Mesenchymal stem cell (in vitro differentiated cells and primary cell): ENCODE data around the gene PRSS16.

Source experiments
- DNase-seq: peaks from one replicate; pipeline ENCODE4 v3.0.0-alpha.2; 2013
- H2AFZ ChIP-seq: one replicate; pipeline ENCODE4 v1.6.1; 2013; ENCODE audit warnings: low read depth, mild to moderate bottlenecking, control low read depth, inconsistent platforms, low read length, moderate library complexity
- H2AK5ac ChIP-seq: 2 replicates; pipeline ENCODE4 v1.6.1; 2013; ENCODE audit warnings: low read length, moderate library complexity, mild to moderate bottlenecking, inconsistent platforms; ENCODE audit not compliant: severe bottlenecking
- H2BK120ac ChIP-seq: one replicate; pipeline ENCODE4 v1.6.1; 2013; ENCODE audit warnings: low read depth, mild to moderate bottlenecking, inconsistent platforms, low read length, moderate library complexity
- H2BK12ac ChIP-seq, 2 experiments: one replicate each; pipeline ENCODE4 v1.6.1; 2013; ENCODE audit warnings: inconsistent platforms in 2 of 2, low read length in 2 of 2, mild to moderate bottlenecking in 2 of 2, moderate library complexity in 2 of 2, control low read depth in 1 of 2
- H2BK15ac ChIP-seq: one replicate; pipeline ENCODE4 v1.6.1; 2013; ENCODE audit warnings: mild to moderate bottlenecking, low read depth, inconsistent platforms; ENCODE audit not compliant: poor library complexity, severe bottlenecking
- H2BK5ac ChIP-seq: 2 replicates; pipeline ENCODE4 v1.6.1; 2013; ENCODE audit warnings: low read depth, mild to moderate bottlenecking, low read length, control low read depth, inconsistent platforms; ENCODE audit not compliant: poor library complexity, severe bottlenecking
- H3K14ac ChIP-seq, 2 experiments: one replicate each; pipeline ENCODE4 v1.6.1; 2013; ENCODE audit warnings: inconsistent platforms in 2 of 2, low read length in 2 of 2, control low read depth in 1 of 2, mild to moderate bottlenecking in 1 of 2, moderate library complexity in 1 of 2
- H3K18ac ChIP-seq, 2 experiments: one replicate each; pipeline ENCODE4 v1.6.1; 2013; ENCODE audit warnings: inconsistent platforms in 2 of 2, low read length in 2 of 2, control low read depth in 1 of 2, low read depth in 1 of 2, mild to moderate bottlenecking in 1 of 2
- H3K23ac ChIP-seq, 2 experiments: one replicate each; pipeline ENCODE4 v1.6.1; 2013; ENCODE audit warnings: inconsistent platforms in 2 of 2, low read length in 2 of 2, mild to moderate bottlenecking in 2 of 2, moderate library complexity in 2 of 2, control low read depth in 1 of 2
- H3K27ac ChIP-seq: 2 replicates; pipeline ENCODE4 v1.5.1; 2013; ENCODE audit warnings: mild to moderate bottlenecking, moderate library complexity, low read length, control low read depth, inconsistent platforms; ENCODE audit not compliant: poor library complexity, severe bottlenecking
- H3K27me3 ChIP-seq, 2 experiments: 2 replicates each; pipeline versions ENCODE4 v1.6.1 to v1.7.0; 2013; ENCODE audit warnings: low read length in 2 of 2, mild to moderate bottlenecking in 2 of 2, moderate library complexity in 2 of 2, control low read depth in 1 of 2, inconsistent platforms in 1 of 2; ENCODE audit not compliant: control insufficient read depth in 1 of 2, insufficient read depth in 1 of 2
- H3K36me3 ChIP-seq, 2 experiments: 2 replicates each; pipeline versions ENCODE4 v1.6.1 to v1.7.0; 2013; ENCODE audit warnings: low read length in 2 of 2, control low read depth in 1 of 2, inconsistent platforms in 1 of 2, low read depth in 1 of 2, mild to moderate bottlenecking in 1 of 2; ENCODE audit not compliant: insufficient read depth in 2 of 2, control insufficient read depth in 1 of 2
- H3K4ac ChIP-seq, 2 experiments: one replicate each; pipeline ENCODE4 v1.6.1; 2013; ENCODE audit warnings: inconsistent platforms in 2 of 2, low read length in 2 of 2, mild to moderate bottlenecking in 2 of 2, moderate library complexity in 2 of 2, control low read depth in 1 of 2, low read depth in 1 of 2
- H3K4me1 ChIP-seq: 2 replicates; pipeline ENCODE4 v1.6.1; 2013; ENCODE audit warnings: low read depth, low read length, control low read depth; ENCODE audit not compliant: control insufficient read depth, insufficient read depth
- H3K4me2 ChIP-seq: 2 replicates; pipeline ENCODE4 v1.6.1; 2013; ENCODE audit warnings: low read length, mild to moderate bottlenecking, inconsistent platforms; ENCODE audit not compliant: poor library complexity, severe bottlenecking
- H3K4me3 ChIP-seq, 2 experiments: 2 replicates each; pipeline versions ENCODE4 v1.5.1 to v1.7.0; 2013; ENCODE audit warnings: low read length in 2 of 2, mild to moderate bottlenecking in 2 of 2, control low read depth in 1 of 2, low read depth in 1 of 2; ENCODE audit not compliant: insufficient read depth in 1 of 2
- H3K79me1 ChIP-seq: replicated peaks from 2 replicates; pipeline ENCODE4 v1.6.1; 2013; ENCODE audit warnings: mild to moderate bottlenecking, control low read depth, low read length, inconsistent platforms; ENCODE audit not compliant: poor library complexity, severe bottlenecking
- H3K9ac ChIP-seq: 2 replicates; pipeline ENCODE4 v1.7.0; 2013; ENCODE audit warnings: mild to moderate bottlenecking, low read length, moderate library complexity
- H3K9me3 ChIP-seq: 2 replicates; pipeline ENCODE4 v1.7.0; 2013; ENCODE audit warnings: mild to moderate bottlenecking, low read length; ENCODE audit not compliant: control insufficient read depth
- H4K8ac ChIP-seq: one replicate; pipeline ENCODE4 v1.6.1; 2013; ENCODE audit warnings: inconsistent platforms, mild to moderate bottlenecking, low read length, moderate library complexity
- H4K91ac ChIP-seq: one replicate; pipeline ENCODE4 v1.6.1; 2013; ENCODE audit warnings: mild to moderate bottlenecking, low read length, inconsistent platforms
- WGBS: methylation state at CpG from one replicate; pipeline ENCODE4 v1.1.7; 2013; ENCODE audit warnings: mixed read lengths; 5-methylcytosine and 5-hydroxymethylcytosine counted together

PRSS16 gene

DNA sequence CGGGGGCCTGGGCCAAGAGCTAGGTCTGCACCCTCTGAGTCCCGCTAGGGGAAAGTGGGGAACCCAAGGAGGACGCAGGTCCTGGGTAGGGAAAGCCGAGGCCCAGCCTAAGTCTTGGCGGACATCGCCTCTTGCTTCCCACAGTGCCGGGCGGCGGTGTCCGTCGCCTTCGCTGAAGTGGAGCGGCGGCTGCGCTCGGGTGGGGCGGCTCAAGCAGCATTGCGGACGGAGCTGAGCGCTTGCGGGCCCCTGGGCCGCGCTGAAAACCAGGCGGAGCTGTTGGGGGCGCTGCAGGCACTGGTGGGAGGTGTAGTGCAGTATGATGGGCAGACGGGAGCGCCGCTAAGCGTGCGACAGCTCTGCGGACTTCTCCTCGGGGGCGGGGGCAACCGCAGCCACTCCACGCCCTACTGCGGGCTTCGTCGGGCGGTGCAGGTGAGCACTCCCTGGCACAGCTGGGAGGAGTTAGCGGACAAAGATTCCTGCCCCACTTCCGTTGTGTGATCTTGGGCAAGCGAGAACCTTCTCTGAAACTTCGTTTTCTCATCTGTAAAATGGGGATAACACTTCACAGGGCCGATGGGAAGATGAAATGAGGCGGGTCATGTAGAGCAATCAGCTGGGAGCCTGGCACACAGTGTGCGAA, 4.2 kb downstream of the PRSS16 start:
- peaks cover 11% of the 10 kb centered on the region for H3K4me1 ChIP-seq
- no peak overlapping the region for H4K91ac ChIP-seq
- H3K27me3 ChIP-seq, result peaks cover 77 to 91% of the 10 kb centered on the region in 2 experiments
- WGBS, result 5% methylated on average over 46 of the region's 46 CpGs
- H3K79me1 ChIP-seq, result no peaks in the 10 kb centered on the region
- H2BK120ac ChIP-seq, result no peak overlapping the region
- H2BK5ac ChIP-seq, result no peak overlapping the region
- H3K18ac ChIP-seq, result peak overlapping the region in 1 of 2 experiments; percentile 30
- H2BK12ac ChIP-seq, result no peak overlapping the region
- H3K4ac ChIP-seq, result no peak overlapping the region
- H3K23ac ChIP-seq, result no peak overlapping the region
- peak overlapping the region; percentile 61 to 66 for H3K4me3 ChIP-seq
- no peaks in the 10 kb centered on the region for H3K36me3 ChIP-seq
- H3K9ac ChIP-seq, result no peak overlapping the region
- no peak overlapping the region for H2BK15ac ChIP-seq
- peak; percentile 53 for DNase-seq
- peak overlapping the region; percentile 92 for H3K4me2 ChIP-seq
- peak overlapping the region; percentile 52 for H4K8ac ChIP-seq
- H3K14ac ChIP-seq, result no peak overlapping the region
- H3K9me3 ChIP-seq, result no peaks in the 10 kb centered on the region
- H3K27ac ChIP-seq, result no peak overlapping the region
- H2AK5ac ChIP-seq, result no peak overlapping the region
- H2AFZ ChIP-seq, result peak overlapping the region; percentile 81

DNA sequence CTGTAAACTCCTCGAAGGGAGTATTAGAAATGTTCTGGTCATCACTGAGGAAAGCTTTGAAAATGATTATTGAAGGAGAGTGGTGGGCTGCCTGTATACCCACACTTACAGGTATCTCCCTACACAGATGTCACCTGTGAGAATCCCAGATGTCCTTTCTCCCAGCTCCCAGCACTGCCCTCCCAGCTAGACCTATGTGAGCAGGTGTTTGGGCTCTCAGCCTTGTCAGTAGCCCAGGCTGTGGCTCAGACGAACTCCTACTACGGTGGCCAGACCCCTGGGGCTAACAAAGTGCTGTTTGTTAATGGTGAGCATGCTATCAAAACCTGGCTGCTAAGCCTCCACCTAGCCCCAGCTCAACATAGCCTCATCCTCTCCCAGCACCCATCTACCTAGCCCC, 7.1 kb downstream of the PRSS16 start:
- Histone ChIP-seq H3K27me3 (peaks cover 56 to 82% of the 10 kb centered on the region in 2 experiments), H4K91ac (no peak overlapping the region), H2BK5ac (no peak overlapping the region), H3K23ac (no peak overlapping the region), H3K36me3 (no peaks in the 10 kb centered on the region), H3K14ac (no peak overlapping the region), H3K18ac (no peak overlapping the region), H3K27ac (no peak overlapping the region), H2BK12ac (no peak overlapping the region), H3K4ac (no peak overlapping the region), H2BK120ac (no peak overlapping the region), H2BK15ac (no peak overlapping the region), H2AK5ac (no peak overlapping the region), H3K4me1 (peaks cover 11% of the 10 kb centered on the region), H3K9ac (no peak overlapping the region), H3K79me1 (no peaks in the 10 kb centered on the region), H2AFZ (no peak overlapping the region), H3K4me3 (no peak overlapping the region), H3K9me3 (no peaks in the 10 kb centered on the region), H4K8ac (no peak overlapping the region), H3K4me2 (no peak overlapping the region)
- DNase-seq, result no peak
- 53% methylated on average over 2 of the region's 3 CpGs for WGBS

DNA sequence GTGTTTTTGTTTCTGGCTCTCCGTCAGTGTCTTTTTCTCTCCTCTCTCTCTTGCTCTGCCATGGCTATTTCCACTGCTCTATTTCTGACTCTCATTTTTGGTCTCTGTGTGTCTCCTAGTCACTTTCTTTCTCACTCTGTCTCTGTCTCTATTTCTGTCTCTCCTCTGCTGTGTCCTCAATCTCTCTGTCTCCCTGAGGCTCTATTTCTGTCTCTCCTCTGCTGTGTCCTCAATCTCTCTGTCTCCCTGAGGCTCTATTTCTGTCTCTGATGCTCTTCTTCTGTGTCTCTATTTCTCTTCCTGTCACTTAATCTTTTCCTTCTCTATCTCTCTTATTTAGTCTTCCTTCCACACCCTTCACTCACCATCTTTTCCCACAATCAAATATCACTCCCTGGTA, 8.4 kb downstream of the PRSS16 start:
- Histone ChIP-seq H3K18ac (no peak overlapping the region), H4K91ac (no peak overlapping the region), H3K27me3 (peaks cover 47 to 73% of the 10 kb centered on the region in 2 experiments), H2AK5ac (no peak overlapping the region), H3K79me1 (no peaks in the 10 kb centered on the region), H3K9ac (no peak overlapping the region), H3K23ac (no peak overlapping the region), H2BK120ac (no peak overlapping the region), H3K4me3 (no peak overlapping the region), H2BK5ac (no peak overlapping the region), H2BK12ac (no peak overlapping the region), H3K14ac (no peak overlapping the region), H2BK15ac (no peak overlapping the region), H3K9me3 (no peaks in the 10 kb centered on the region), H4K8ac (no peak overlapping the region), H3K4me2 (no peak overlapping the region), H3K4me1 (peaks cover 10% of the 10 kb centered on the region), H3K36me3 (no peaks in the 10 kb centered on the region), H3K27ac (no peak overlapping the region), H2AFZ (no peak overlapping the region), H3K4ac (no peak overlapping the region)
- DNase-seq, result no peak
- WGBS, result 74% methylated on average over 1 of the region's 1 CpG

DNA sequence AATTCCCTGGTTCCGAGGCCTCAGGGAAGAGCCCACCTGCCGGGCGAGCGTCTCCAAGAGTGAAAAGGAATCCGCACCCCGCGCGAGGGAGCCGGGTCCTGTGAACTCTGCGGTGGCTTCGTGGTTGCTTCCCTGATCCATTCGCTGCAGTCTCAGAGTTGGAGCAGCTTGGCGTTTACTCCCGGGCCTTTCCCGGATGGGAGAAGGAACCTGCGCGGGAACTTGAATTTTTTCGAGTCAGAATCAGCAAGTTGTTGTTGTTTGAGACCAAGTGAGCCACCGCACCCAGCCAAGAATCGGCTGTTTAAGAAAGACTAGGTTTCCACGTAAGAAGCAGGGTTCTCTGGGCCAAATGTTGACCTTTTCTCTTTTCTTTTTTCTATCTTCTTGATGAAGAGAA, 12.9 kb downstream of the PRSS16 start:
- no peak overlapping the region for H3K14ac ChIP-seq
- no peak overlapping the region for H3K27ac ChIP-seq
- no peak overlapping the region for H4K91ac ChIP-seq
- peaks cover 6% of the 10 kb centered on the region for H3K4me1 ChIP-seq
- no peak overlapping the region for H2AFZ ChIP-seq
- H3K23ac ChIP-seq, result no peak overlapping the region
- H3K79me1 ChIP-seq, result no peaks in the 10 kb centered on the region
- WGBS, result 3% methylated on average over 21 of the region's 21 CpGs
- H3K9ac ChIP-seq, result no peak overlapping the region
- H3K18ac ChIP-seq, result no peak overlapping the region
- peak overlapping the region in 1 of 2 experiments; percentile 54 for H3K4me3 ChIP-seq
- H4K8ac ChIP-seq, result peak overlapping the region; percentile 50
- H2BK120ac ChIP-seq, result no peak overlapping the region
- peak overlapping the region; percentile 93 for H3K4me2 ChIP-seq
- no peak overlapping the region for H2AK5ac ChIP-seq
- no peak for DNase-seq
- no peak overlapping the region for H2BK15ac ChIP-seq
- H3K4ac ChIP-seq, result no peak overlapping the region
- H3K27me3 ChIP-seq, result peaks cover 22 to 51% of the 10 kb centered on the region in 2 experiments
- no peaks in the 10 kb centered on the region for H3K36me3 ChIP-seq
- no peaks in the 10 kb centered on the region for H3K9me3 ChIP-seq
- H2BK12ac ChIP-seq, result no peak overlapping the region
- no peak overlapping the region for H2BK5ac ChIP-seq
